C4-2B (cell line): ENCODE data around the gene MVD.

Experiments used
- H3K27ac ChIP-seq: fragments of 450-650 bp; 2 replicates; pipeline ENCODE4 v1.5.1; 2017
- ZFX ChIP-seq: fragments of 450-650 bp; IDR thresholded peaks from 2 replicates; pipeline ENCODE4 v1.6.1; 2017
- TF ChIP-seq, protein P1 (sequence below): fragments of 450-650 bp; conservative IDR thresholded peaks from 2 replicates; pipeline ENCODE4 v1.5.1; 2017; ENCODE audit warnings: mild to moderate bottlenecking

MVD gene

GRCh38 chr16:88651989-88652761 is 10.7 kb downstream of the MVD start:
- TF ChIP-seq, protein P1, sequence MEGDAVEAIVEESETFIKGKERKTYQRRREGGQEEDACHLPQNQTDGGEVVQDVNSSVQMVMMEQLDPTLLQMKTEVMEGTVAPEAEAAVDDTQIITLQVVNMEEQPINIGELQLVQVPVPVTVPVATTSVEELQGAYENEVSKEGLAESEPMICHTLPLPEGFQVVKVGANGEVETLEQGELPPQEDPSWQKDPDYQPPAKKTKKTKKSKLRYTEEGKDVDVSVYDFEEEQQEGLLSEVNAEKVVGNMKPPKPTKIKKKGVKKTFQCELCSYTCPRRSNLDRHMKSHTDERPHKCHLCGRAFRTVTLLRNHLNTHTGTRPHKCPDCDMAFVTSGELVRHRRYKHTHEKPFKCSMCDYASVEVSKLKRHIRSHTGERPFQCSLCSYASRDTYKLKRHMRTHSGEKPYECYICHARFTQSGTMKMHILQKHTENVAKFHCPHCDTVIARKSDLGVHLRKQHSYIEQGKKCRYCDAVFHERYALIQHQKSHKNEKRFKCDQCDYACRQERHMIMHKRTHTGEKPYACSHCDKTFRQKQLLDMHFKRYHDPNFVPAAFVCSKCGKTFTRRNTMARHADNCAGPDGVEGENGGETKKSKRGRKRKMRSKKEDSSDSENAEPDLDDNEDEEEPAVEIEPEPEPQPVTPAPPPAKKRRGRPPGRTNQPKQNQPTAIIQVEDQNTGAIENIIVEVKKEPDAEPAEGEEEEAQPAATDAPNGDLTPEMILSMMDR, result no peak
- no peak for TF ChIP-seq ZFX
- no peak overlapping the region for H3K27ac ChIP-seq

DNA sequence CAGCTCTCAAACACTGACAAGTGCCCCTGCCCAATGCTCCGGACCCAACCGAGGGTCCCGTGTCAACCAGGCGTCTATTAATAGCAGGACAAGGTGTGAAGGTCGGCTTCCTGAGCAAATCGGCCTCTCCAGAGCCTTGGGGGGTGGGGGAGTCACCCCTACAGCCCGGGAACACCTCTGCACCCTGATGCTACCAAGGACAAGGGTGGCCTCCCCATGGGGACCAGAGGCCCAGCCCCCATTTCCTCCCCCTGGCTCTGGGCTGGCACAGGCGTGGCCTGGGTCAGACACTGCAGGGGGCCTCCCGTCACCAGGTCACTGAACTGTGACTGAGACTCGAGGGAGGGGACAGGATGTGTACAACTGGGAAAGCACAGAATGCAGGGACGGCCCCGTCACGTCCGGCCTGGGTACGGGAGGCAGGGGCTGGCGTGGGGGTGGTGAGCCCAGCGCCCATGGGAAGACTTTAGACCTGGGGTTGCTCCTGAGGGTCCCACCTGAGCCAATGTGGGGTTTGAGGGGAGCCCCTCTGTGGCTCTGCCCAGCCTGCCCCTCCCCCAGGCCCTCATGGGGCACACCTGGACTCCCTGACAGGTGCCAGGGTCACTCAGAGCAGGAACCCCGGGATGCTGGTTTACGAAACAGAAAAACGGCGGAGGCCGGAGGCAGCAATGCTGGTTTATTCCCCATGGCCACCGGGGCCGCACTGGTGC is 11.5 kb downstream of the MVD start:
- TF ChIP-seq, protein P1, result no peak
- no peak for TF ChIP-seq ZFX
- H3K27ac ChIP-seq, result no peak overlapping the region

GRCh38 chr16:88650749-88651275 is 12.1 kb downstream of the MVD start, which contains the start of gene CYBA:
Gene CYBA (minus strand): TSS chr16:88651053. CDS start chr16:88651013, 40 bp downstream.
- no peak for TF ChIP-seq ZFX
- TF ChIP-seq, protein P1, result no peak
- H3K27ac ChIP-seq, result no peak within 1 kb of the TSS

GRCh38 chr16:88649924-88650748 is 12.8 kb downstream of the MVD start:
- H3K27ac ChIP-seq, result no peak overlapping the region
- TF ChIP-seq ZFX, result no peak

- TF ChIP-seq, protein P1, result no peak
- no peak for TF ChIP-seq ZFX
- H3K27ac ChIP-seq, result no peak overlapping the region
These were observed 13.5 kb downstream of the MVD start for GRCh38 chr16:88649195-88649923.

DNA sequence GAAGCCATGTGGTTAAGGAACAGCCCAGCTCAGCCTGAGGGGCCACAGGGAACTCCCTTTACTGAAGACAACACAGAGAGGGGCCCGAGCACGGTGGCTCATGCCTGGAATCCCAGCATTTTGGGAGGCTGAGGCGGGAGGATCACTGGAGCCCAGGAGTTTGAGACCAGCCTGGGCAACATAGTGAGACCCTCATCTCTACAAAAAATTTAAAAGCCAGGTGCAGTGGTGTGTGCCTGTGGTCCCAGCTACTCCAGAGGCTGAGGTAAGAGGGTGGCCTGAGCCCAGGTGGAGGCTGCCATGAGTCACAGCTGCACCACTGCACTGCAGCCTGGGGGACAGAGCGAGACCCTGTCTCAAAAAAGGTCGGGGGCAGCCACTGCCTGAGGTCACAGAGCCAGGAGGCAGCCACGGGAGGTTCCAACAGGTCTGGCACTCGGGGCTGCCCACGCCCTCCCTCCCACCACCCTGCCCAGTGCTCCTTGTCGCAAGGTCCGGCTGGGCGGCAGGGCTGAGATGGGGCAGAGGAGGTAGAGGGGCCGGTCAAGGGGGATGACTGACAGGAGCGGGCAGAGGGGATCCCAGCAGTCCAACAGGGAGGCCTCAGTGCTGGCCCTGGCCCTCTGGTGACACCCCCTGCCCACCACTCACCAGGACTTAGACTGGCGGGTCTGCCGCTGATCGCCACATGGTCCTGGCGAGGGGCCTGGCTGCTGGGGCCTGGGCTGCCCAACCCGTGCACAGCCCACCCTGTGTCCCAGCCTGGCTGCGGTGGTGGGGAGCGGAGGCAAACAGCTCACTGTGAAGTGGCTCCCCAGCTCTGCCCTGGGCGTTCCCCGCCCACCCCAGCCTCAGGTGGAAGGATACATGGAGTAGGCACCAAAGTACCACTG is 15.5 kb downstream of the MVD start:
- TF ChIP-seq, protein P1, result no peak
- TF ChIP-seq ZFX, result no peak

More for the DNA sequence above, 15.5 kb downstream of the MVD start:
- H3K27ac ChIP-seq, result no peak overlapping the region
